B cell (primary cell): ENCODE measurements around the gene PLG.

Experiments used
- CTCF ChIP-seq: fragments of 200-600 bp; IDR thresholded peaks from one replicate; pipeline ENCODE4 v1.8.0; 2022; ENCODE audit warnings: antibody characterized with exemption, mild to moderate bottlenecking
- EZH2 ChIP-seq: IDR thresholded peaks from 2 replicates; pipeline ENCODE4 v1.6.1; 2012; ENCODE audit warnings: borderline replicate concordance, low read depth, mild to moderate bottlenecking, moderate library complexity, low read length; ENCODE audit not compliant: insufficient read depth, poor library complexity, severe bottlenecking

GRCh38 chr6:160782228-160782627 lies 80.2 kb downstream of the PLG start:
- TF ChIP-seq CTCF (no peak), EZH2 (no peak)
